GM12864 (cell line): Measurements from ENCODE around the gene RERE.

Source experiments
- DNase-seq: peaks from one replicate; pipeline ENCODE4 v3.0.0-alpha.2; 2011; ENCODE audit warnings: low read depth
- H3K4me3 ChIP-seq: 2 replicates; pipeline ENCODE4 v1.5.1; 2011; ENCODE audit warnings: mild to moderate bottlenecking, low read depth, low read length, control low read depth
- CTCF ChIP-seq: IDR thresholded peaks from 2 replicates; pipeline ENCODE4 v1.5.1; 2011; ENCODE audit warnings: low read depth, mild to moderate bottlenecking, moderate library complexity, low read length, control low read depth, inconsistent platforms; ENCODE audit errors: missing control alignments

The RERE gene

GRCh38 chr1:8311068-8311718 lies 506.2 kb downstream of the RERE start:
- DNase-seq: no peak
- no peak overlapping the region for H3K4me3 ChIP-seq
- no peak for TF ChIP-seq CTCF

GRCh38 chr1:8307628-8308027 lies 509.8 kb downstream of the RERE start:
- no peak for TF ChIP-seq CTCF
- no peak for DNase-seq
- H3K4me3 ChIP-seq: no peak overlapping the region

- DNase-seq: no peak
- no peak overlapping the region for H3K4me3 ChIP-seq
- TF ChIP-seq CTCF: no peak
These were observed 513.6 kb downstream of the RERE start for GRCh38 chr1:8303876-8304275.

- no peak for DNase-seq
- no peak for TF ChIP-seq CTCF
- H3K4me3 ChIP-seq: no peak overlapping the region
These were observed 514.3 kb downstream of the RERE start for GRCh38 chr1:8303141-8303540.
